ENCODE results near the gene LRFN3. TPM values are rescaled to one million over a fixed set of nuclear protein-coding genes. Genes with fewer than 3 reads are reported as not detected.
"Not testable (repeated sequence)": the region's sequence is repeated elsewhere in the genome, so short reads cannot be mapped to it uniquely, and the experiment has no call there.

Gene LRFN3
- total RNA-seq, 1 donor from 2014 or later, result 8.8 TPM

DNA sequence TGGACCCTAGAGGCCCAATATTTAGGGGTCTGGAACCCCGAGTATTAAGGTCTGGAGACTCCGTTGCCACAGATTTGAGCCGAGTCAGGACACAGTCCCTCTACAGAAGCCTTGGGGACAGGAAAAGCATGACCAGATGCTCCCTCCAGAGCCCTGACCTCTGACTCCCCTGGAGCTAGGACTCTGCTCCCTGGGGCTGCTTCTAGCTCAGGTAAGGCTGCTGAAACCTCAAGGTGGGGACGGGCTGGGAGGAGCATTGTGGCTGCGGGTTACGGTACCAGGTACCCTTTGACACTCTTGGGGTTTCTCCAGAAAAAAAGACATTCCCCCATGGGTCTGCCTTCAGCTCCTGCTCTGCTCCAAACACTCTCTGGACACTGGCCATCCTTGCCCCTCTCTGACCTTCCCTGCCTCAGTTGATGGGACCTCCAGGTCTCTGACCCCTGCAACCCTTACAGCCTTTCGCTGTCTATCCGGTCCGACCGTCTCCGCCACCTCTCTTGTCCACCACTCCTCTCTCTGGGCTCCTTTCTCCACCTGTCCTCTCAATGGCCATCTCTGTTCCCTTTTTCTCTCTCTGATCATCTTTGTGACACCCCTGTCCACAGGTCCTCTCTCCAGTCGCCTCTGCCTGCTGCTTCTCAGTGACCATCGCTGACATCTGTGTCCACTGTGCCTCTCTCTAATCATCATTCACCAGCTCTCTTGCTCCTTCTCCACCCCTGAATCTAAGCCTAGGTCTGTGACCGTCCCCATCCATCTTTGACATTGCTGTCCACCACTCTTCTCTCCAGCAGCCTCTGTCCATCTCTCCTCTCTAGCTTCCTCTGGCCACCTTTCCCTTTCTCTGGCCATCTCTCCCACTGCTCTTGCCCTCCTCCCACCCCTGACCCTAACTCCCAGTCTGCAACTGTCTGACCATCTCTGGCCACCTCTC lies 1.4 kb downstream of the LRFN3 start:
- DNase-seq (ENCODE audit: low spot score), result no peak
- intact Hi-C loops (cut with DNase I), result no loop called here

DNA sequence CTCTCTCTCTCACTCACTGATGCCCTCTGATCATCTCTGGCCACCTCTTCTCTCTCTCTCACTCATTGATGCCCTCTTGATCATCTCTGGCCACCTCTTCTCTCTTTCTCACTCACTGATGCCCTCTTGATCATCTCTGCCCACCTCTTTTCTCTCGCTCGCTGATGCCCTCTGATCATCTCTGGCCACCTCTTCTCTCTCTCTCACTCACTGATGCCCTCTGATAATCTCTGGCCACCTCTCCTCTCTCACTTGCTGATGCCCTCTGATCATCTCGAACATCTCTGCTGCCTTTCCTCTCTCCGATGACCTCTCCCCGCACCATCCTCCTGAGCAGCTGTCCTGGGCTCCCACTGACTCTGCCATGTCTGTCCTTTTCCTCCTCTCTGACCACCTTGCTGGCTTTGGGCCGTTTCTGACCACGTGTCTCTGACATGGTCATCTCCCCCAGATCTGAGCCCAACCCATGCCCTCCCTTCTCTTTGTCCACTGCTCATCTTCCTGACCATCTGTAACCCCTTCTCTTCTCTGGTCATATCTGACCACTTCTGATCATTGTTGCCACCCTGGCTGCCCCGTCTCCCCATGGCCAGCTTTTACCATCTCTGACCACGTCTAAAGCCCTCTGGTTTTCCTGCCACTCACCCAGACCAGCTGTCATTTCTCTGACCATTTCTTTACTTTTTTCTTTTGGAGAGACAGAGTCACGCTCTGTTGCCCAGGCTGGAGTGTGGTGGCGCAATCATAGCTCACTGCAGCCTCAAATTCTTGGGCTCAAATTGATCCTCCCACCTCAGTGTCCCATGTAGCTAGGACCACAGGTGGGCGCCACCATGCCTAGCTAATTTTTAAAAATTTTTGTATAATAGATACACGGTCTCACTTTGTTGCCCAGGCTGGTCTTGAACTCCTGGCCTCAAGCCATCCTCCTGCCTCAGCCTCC lies 2.4 kb downstream of the LRFN3 start:
- DNase-seq (ENCODE audit: low spot score), result no peak
- intact Hi-C loops (cut with DNase I), result no loop called here

DNA sequence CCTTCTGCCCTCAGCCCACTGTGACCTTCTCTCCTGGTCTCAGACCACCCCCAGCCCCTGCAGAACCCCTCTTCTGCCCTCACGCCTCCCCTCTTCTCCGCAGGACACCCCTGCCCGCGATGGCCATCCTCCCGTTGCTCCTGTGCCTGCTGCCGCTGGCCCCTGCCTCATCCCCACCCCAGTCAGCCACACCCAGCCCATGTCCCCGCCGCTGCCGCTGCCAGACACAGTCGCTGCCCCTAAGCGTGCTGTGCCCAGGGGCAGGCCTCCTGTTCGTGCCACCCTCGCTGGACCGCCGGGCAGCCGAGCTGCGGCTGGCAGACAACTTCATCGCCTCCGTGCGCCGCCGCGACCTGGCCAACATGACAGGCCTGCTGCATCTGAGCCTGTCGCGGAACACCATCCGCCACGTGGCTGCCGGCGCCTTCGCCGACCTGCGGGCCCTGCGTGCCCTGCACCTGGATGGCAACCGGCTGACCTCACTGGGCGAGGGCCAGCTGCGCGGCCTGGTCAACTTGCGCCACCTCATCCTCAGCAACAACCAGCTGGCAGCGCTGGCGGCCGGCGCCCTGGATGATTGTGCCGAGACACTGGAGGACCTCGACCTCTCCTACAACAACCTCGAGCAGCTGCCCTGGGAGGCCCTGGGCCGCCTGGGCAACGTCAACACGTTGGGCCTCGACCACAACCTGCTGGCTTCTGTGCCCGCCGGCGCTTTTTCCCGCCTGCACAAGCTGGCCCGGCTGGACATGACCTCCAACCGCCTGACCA lies 3.3 kb downstream of the LRFN3 start:
- no peak for DNase-seq (ENCODE audit: low spot score)
- intact Hi-C loops (cut with DNase I), result no loop called here

DNA sequence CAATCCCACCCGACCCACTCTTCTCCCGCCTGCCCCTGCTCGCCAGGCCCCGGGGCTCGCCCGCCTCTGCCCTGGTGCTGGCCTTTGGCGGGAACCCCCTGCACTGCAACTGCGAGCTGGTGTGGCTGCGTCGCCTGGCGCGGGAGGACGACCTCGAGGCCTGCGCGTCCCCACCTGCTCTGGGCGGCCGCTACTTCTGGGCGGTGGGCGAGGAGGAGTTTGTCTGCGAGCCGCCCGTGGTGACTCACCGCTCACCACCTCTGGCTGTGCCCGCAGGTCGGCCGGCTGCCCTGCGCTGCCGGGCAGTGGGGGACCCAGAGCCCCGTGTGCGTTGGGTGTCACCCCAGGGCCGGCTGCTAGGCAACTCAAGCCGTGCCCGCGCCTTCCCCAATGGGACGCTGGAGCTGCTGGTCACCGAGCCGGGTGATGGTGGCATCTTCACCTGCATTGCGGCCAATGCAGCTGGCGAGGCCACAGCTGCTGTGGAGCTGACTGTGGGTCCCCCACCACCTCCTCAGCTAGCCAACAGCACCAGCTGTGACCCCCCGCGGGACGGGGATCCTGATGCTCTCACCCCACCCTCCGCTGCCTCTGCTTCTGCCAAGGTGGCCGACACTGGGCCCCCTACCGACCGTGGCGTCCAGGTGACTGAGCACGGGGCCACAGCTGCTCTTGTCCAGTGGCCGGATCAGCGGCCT lies 4.1 kb downstream of the LRFN3 start:
- no peak for DNase-seq (ENCODE audit: low spot score)
- intact Hi-C loops (cut with DNase I), result no loop called here

DNA sequence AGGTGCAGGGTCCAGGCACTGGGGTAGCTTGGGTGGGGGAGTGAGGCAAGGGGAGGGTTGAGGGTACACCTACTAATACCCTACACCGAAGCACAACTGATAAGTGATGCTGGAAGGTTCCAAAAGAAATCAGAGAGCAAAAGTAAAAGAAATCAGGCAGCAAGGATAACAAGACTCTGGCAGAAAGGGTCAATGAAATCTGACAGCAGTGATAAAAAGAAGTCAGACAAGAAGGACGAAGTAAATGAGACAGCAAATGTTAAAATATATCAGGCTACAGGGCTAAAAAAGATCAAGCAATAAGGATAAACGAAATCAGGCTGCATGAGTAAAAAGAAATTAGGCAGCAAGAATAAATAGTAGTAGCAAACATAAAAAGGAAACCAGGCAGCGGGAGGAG lies 4.7 kb downstream of the LRFN3 start:
- intact Hi-C loops (cut with DNase I), result no loop called here
- no peak for DNase-seq (ENCODE audit: low spot score)

DNA sequence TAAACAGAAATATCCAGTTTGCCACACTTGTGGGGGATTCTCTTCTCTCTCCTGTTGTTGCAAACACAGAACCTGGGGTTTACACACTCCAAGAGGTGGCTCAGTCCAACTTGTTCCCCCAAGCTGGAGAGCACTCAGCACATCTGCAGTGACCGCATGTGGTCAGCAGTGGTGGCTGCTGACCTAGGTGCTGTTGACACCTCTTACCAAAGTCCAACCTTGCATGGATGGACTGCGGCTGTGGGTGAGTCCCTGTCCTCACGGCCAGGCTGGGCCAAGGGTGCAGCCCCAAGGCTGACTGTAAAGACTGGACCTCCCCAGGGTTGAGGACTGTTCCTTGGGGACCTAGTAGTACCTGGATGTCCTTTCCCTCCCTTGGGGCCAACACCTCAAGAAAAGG lies 6.1 kb downstream of the LRFN3 start:
- no peak for DNase-seq (ENCODE audit: low spot score)
- intact Hi-C loops (cut with DNase I), result no loop called here

DNA sequence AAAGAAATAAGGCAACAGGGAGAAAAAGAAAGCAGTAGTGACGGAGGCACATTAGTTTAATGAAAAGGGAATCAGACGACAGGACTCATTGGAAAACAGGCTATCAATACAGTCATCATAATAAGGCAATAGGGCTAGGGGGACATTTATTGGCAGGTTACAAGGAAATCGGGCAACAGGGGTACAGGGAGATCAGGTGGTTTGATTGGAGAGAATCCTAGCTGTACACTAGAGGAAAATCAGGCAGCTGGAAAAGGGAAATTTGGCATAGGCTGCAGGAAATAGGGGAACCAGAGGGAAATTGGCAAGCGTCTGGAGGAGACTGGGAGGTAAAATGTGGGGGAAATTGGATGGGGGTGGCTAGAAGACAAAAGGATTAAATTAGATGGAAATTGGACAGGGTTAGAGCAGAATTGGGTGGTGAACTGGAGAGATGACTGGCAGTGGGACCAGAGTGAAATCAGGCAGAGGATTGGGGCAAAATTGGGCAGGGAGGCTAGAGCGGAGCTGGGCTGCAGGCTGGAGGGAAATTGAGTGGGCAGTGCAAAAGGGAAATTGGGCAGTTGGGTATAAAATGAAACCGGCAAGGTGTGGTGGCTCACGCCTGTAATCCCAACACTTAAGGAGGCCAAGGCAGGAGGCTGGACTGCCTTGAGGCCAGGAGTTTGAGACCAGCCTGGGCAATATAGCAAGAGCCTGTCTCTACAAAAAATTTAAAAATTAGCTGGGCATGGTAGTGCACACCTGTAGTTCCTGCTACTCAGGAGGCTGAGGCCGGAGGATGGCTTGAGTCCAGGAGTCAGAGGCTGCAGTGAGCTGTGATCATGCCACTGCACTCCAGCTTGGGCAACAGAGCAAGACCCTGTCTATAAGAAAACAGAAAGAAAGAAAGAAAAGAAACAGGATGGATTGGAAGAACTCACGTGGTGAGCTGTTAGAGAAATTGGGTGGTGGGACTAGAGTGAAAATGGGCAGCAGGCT lies 7.4 kb downstream of the LRFN3 start:
- intact Hi-C loops (cut with DNase I), result no loop called here
- no peak for DNase-seq (ENCODE audit: low spot score)

DNA sequence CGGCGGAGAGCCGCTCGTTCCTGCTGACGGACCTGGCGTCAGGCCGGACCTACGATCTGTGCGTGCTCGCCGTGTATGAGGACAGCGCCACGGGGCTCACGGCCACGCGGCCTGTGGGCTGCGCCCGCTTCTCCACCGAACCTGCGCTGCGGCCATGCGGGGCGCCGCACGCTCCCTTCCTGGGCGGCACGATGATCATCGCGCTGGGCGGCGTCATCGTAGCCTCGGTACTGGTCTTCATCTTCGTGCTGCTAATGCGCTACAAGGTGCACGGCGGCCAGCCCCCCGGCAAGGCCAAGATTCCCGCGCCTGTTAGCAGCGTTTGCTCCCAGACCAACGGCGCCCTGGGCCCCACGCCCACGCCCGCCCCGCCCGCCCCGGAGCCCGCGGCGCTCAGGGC lies 8.4 kb downstream of the LRFN3 start:
- intact Hi-C loops (cut with DNase I), result no loop called here
- DNase-seq (ENCODE audit: low spot score), result no peak

DNA sequence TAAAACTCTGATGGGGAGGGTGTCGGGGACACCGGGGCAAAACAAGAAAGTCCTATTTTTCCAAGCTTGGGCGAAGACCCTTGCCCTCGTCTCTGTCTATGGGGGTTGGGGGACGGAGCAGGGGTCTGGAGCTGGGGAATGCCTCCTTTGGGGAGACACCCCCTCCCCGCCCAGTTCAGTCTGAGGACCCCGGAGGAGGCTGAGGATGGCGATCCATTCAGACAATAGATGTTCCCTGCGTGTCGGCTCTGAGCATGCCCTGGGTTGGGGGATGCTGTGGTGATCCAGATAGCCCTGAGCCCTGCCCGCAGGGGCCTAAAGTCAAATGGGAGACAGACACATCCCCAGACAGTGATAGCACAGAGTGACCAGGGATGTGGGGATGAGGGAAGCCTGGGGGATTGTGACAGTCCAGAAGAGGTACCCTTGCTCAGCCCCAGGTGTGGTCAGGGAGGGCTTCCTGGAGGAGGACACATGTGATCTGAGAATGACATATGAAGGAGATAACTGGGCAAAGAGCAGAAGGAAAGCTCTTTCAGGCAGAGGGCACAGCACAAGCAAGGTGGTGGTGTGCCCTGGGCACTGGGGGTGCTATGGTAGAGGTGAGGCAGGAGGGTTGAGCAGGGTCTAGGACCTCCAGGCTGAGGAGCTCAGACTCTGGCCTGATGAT lies 9.1 kb downstream of the LRFN3 start:
- DNase-seq (ENCODE audit: low spot score), result no peak
- intact Hi-C loops (cut with DNase I), result no loop called here

DNA sequence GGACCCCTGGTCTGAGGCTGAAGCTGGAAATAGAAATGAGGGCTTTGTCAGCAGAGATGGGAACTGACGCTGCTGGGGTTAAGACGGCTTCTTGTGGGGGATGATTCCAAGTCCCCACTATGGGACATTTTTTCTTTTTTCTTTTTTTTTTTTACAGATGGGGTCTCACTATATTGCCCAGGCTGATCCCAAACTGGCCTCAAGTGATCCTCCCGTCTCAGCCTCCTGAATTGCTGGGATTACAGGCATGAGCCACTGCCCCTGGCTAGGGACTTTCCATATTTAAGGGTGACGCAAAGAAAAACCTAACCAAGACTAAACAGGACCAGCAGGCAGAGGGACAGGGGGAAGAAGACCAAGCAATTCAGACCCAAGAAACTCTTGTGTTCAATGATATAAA lies 10.0 kb downstream of the LRFN3 start:
- intact Hi-C loops (cut with DNase I), result no loop called here

DNA sequence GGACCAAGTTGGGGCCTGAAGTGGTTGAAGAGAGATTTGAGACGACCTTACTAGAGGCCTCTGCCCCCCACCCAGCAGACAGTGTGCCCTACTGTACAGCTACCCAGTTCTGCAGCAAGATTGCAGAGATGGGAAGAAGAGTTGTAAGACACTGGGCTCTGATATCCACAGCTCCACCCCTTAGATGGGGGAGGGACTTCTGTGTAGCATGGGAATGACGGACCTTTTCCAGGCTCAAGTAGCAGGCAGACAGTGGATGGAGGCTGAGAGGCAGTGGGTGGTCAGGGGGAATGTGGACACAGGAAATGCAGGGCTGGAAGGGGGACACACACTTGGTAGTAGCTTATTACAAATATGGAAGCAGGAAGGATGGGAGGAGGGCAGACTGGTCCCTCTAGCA lies 13.0 kb downstream of the LRFN3 start:
- no peak for DNase-seq (ENCODE audit: low spot score)
- intact Hi-C loops (cut with DNase I), result no loop called here

More for the DNA sequence above, 10.0 kb downstream of the LRFN3 start:
- DNase-seq (ENCODE audit: low spot score), result no peak

DNA sequence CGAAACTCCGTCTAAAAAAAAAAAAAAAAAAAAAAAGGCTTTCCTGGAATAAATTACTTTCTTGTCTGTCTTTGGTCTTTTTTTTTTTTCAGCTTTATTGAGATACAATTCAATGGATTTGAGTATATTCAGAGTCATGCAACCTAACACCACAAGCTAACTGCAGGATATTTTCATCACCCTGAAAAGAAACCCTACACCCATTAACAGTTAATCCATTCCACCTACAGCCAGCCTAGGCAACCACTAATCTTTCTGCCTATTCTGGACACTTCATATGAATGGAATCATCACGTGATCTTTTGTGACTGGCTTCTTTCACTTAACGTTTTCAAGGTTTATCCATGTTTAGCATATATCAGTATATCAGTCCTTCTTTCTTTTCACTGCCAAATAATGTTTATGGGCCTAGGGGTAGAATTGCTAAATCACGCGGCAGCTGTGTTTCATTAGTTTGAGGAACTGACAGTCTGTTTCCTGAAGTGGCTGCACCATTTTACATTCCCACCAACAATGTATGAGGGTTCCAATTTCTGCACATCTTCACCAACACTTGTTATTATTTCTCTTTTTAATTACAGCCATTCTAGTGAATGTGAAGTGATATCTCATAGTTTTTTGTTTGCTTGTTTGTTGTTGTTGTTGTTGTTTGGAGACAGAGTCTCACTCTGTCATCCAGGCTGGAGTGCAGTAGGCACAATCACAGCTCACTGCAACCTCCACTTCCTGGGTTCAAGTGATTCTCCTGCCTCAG lies 19.9 kb downstream of the LRFN3 start:
- DNase-seq (ENCODE audit: low spot score), result no peak
- intact Hi-C loops (cut with DNase I), result no loop called here

DNA sequence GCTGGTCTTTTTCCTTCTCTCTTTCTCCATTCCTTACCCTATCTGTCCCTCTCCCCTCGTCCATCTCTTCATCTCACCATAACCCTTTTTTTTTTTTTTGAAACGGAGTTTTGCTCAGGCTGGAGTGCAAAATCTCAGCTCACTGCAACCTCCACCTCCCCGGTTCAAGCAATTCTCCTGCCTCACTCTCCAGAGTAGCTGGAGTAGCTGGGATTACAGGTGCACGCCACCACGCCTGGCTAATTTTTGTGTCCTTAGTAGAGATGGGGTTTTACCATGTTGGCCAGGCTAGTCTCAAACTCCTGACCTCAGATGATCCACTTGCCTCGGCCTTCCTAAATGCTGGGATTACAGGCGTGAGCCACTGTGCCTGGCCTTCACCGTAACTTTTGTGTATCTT lies 21.2 kb downstream of the LRFN3 start:
- intact Hi-C loops (cut with DNase I); DNase-seq (ENCODE audit: low spot score): not testable (repeated sequence)

DNA sequence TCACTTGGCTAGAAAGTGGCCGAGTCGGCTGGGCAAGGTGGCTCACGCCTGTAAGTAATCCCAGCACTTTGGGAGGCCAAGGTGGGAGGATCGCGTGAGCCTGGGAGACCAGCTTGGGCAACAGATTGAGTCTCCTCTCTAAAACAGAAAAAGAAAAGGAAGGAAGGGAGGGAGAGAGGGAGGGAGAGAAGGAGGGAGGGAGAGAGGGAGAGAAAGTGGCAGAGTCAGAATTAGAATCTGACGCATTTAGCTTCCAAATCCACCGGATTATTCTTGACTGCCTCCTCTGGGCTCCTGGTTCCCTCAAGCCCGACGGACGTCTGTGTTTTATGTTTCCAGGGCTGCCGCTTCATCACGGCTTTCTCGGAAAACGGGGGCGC lies 22.5 kb downstream of the LRFN3 start:
- intact Hi-C loops (cut with DNase I), result no loop called here
- DNase-seq (ENCODE audit: low spot score), result no peak

DNA sequence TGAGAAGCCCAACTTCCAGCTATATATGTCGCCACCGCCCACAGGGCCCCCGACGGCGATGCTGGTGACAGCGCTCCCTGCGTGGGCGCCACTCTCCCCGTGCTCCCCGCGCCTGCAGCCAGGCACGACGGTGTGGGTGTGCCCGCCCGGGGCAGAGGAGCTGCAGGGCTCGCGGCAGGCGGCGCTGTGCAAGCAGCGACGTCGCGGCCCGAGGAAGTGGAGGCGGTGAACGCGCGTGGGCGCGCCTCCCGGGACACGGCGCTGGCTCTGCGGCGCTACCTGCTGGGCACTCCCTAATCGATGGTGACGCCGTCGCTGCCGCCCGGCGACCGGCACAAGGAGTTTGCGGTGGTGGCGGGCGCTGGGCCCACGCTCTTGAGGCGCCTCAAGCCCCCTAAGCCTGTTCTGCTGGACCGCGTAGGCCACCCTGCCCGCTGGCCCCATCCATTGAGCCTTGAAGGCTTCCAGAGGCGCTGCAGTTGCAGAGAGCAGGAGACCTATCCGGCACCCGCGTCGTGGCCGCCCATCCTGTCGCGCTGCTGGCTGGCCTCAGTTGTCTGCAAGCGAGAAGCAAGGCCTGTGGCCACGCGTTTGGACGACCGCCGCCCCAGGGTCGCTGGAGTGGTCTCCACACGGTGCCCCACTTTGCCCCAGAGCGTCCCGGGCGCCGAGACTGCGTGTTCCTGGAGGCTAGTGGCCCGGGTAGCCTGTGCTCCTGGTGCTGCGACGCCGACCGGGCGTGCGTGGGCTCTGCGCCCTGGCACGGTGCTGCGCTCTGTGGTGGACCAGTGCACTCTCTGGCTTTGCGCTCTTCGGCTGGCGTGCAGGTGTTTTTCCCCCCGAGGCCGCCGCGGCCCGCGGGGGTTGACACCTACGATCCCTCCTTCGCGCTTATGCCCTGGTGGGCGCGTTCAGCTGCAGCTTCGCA lies 23.1 kb downstream of the LRFN3 start:
- DNase-seq (ENCODE audit: low spot score), result peak; percentile 92
- intact Hi-C loops (cut with DNase I), result no loop called here

DNA sequence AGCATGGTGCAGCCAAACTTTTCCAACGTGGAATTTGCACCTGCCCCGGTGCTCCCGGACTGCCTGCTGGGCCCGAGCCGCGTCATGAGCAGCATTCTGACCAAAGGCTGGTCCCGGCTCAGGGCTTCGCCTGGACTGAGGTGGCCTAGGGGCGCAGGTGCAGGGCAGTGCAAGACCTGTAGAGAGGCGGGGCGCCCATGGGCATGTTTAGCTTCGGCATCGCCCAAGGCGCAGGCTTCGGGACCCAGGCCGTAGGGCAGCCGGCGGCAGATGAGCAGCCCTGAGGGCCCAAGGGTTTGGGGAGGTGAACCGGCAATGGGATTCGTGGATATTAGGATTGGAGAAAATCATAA lies 23.8 kb downstream of the LRFN3 start:
- intact Hi-C loops (cut with DNase I), result no loop called here
- DNase-seq (ENCODE audit: low spot score), result no peak
